Cardiac muscle cell (in vitro differentiated cells and primary cell): ENCODE data around the gene CBFA2T2. TPM values are rescaled to one million over a fixed set of nuclear protein-coding genes. Genes with fewer than 3 reads are reported as not detected.
A peak's percentile ranks its signal among the peaks of the same experiment; 100 is the strongest.

Experiments
- DNase-seq, 2 donors: peaks; one replicate each; pipeline versions ENCODE4 v3.0.0 to v3.0.0-alpha.2; 2010 to 2017; ENCODE audit warnings: low read depth in 1 of 2, low spot score in 1 of 2
- H3K27ac ChIP-seq: fragments of 200-600 bp; sonication (generic); 2 replicates; pipeline ENCODE4 v1.5.1; 2016
- H3K27me3 ChIP-seq: fragments of 200-600 bp; sonication (generic); 2 replicates; pipeline ENCODE4 v1.6.0; 2016; ENCODE audit warnings: control low read depth
- H3K36me3 ChIP-seq: fragments of 200-600 bp; sonication (generic); 2 replicates; pipeline ENCODE4 v1.5.1; 2016; ENCODE audit warnings: control low read depth
- H3K4me1 ChIP-seq: fragments of 200-600 bp; sonication (generic); 2 replicates; pipeline ENCODE4 v1.8.1; 2017; ENCODE audit warnings: low read depth, mild to moderate bottlenecking, mixed run types
- H3K4me3 ChIP-seq: fragments of 200-600 bp; sonication (generic); 2 replicates; pipeline ENCODE4 v1.5.1; 2016; ENCODE audit warnings: mild to moderate bottlenecking
- H3K9me3 ChIP-seq: fragments of 200-600 bp; sonication (generic); 2 replicates; pipeline ENCODE4 v1.5.1; 2017; ENCODE audit warnings: low read depth, mild to moderate bottlenecking, control low read depth
- CTCF ChIP-seq: IDR thresholded peaks from 2 replicates; pipeline ENCODE4 v1.5.1; 2012; ENCODE audit warnings: low read depth, mild to moderate bottlenecking, low read length
- polyA plus RNA-seq: library from polyadenylated mRNA; unstranded; fragments of >200 nt; fragmentation: Nextera tagmentation; extraction: Ambion mirVana; gene quantifications from 2 replicates; pipeline ENCODE4 v1.2.1, GENCODE V29; 2016
- total RNA-seq: library from RNA; depleted of rRNA; stranded (reverse); fragments of >200 nt; gene quantifications from 2 replicates; pipeline ENCODE4 v1.2.3, GENCODE V29; 2016

The CBFA2T2 gene
- total and polyA plus RNA-seq, 2 experiments from 2014 or later = 36.7 to 53.1 TPM

GRCh38 chr20:33537608-33538007 is 47.7 kb downstream of the CBFA2T2 start:
- Histone ChIP-seq H3K27ac (no peak overlapping the region), H3K36me3 (no peaks in the 10 kb centered on the region), H3K4me3 (no peak overlapping the region), H3K27me3 (no peaks in the 10 kb centered on the region), H3K9me3 (no peaks in the 10 kb centered on the region), H3K4me1 (peaks cover 40% of the 10 kb centered on the region)
- no peak for DNase-seq
- TF ChIP-seq CTCF = no peak

GRCh38 chr20:33539129-33539528 is 49.2 kb downstream of the CBFA2T2 start:
- Histone ChIP-seq H3K9me3 (no peaks in the 10 kb centered on the region), H3K4me1 (peaks cover 37% of the 10 kb centered on the region), H3K4me3 (no peak overlapping the region), H3K36me3 (no peaks in the 10 kb centered on the region), H3K27ac (peak overlapping the region; percentile 81), H3K27me3 (no peaks in the 10 kb centered on the region)
- TF ChIP-seq CTCF = no peak
- DNase-seq = peak in 1 of 2 donors; percentile 17

- H3K9me3 ChIP-seq = no peaks in the 10 kb centered on the region
- no peak for TF ChIP-seq CTCF
- no peaks in the 10 kb centered on the region for H3K27me3 ChIP-seq
- no peaks in the 10 kb centered on the region for H3K36me3 ChIP-seq
- no peak overlapping the region for H3K4me3 ChIP-seq
- H3K27ac ChIP-seq = peak overlapping the region; percentile 81
- no peak for DNase-seq
- peaks cover 38% of the 10 kb centered on the region for H3K4me1 ChIP-seq
Observed at GRCh38 chr20:33540427-33540826, 50.5 kb downstream of the CBFA2T2 start.

GRCh38 chr20:33541074-33541473 is 51.2 kb downstream of the CBFA2T2 start:
- Histone ChIP-seq H3K4me3 (no peak overlapping the region), H3K27me3 (no peaks in the 10 kb centered on the region), H3K27ac (peak overlapping the region; percentile 81), H3K4me1 (peaks cover 38% of the 10 kb centered on the region), H3K9me3 (no peaks in the 10 kb centered on the region), H3K36me3 (no peaks in the 10 kb centered on the region)
- no peak for TF ChIP-seq CTCF
- DNase-seq = no peak

- no peak for TF ChIP-seq CTCF
- no peak for DNase-seq
- peaks cover 38% of the 10 kb centered on the region for H3K4me1 ChIP-seq
- H3K9me3 ChIP-seq = no peaks in the 10 kb centered on the region
- no peak overlapping the region for H3K4me3 ChIP-seq
- peak overlapping the region; percentile 81 for H3K27ac ChIP-seq
- H3K36me3 ChIP-seq = no peaks in the 10 kb centered on the region
- H3K27me3 ChIP-seq = no peaks in the 10 kb centered on the region
Observed at GRCh38 chr20:33541797-33542196, 51.9 kb downstream of the CBFA2T2 start.

GRCh38 chr20:33545763-33546162 is 55.9 kb downstream of the CBFA2T2 start:
- no peak for DNase-seq
- Histone ChIP-seq H3K36me3 (no peaks in the 10 kb centered on the region), H3K9me3 (no peaks in the 10 kb centered on the region), H3K27me3 (no peaks in the 10 kb centered on the region), H3K27ac (no peak overlapping the region), H3K4me1 (peaks cover 17% of the 10 kb centered on the region), H3K4me3 (no peak overlapping the region)
- TF ChIP-seq CTCF = no peak
